Dermis microvascular lymphatic vessel endothelial cell (primary cell): ENCODE data around the gene DNAJB8. TPM values are rescaled to one million over a fixed set of nuclear protein-coding genes. Genes with fewer than 3 reads are reported as not detected.

Experiments used
- DNase-seq, 2 donors: peaks; one replicate each; pipeline versions ENCODE4 v3.0.0 to v3.0.0-alpha.2; 2010; ENCODE audit warnings: low read depth in 2 of 2
- total RNA-seq: library from RNA; depleted of rRNA; stranded (reverse); fragments of >200 nt; gene quantifications from 2 replicates; pipeline ENCODE4 v1.2.1, GENCODE V29; 2014

The DNAJB8 gene
- total RNA-seq, 1 donor from 2014 or later = not detected

DNA sequence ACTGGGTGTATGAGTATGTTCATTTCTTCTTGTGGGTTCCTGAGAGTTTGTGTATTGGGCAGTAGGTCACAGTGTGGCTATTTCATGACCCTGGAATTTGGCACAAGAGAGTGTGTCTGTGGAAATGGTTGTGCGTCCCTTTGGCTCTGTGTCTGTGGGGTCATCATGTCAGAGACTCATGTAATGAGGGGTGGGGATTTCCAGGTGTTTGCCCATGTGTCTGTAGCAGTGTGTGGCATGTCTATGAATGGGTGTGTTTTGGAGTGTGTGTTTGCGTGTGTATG is 27.6 kb upstream of the DNAJB8 start:
- DNase-seq = no peak

DNA sequence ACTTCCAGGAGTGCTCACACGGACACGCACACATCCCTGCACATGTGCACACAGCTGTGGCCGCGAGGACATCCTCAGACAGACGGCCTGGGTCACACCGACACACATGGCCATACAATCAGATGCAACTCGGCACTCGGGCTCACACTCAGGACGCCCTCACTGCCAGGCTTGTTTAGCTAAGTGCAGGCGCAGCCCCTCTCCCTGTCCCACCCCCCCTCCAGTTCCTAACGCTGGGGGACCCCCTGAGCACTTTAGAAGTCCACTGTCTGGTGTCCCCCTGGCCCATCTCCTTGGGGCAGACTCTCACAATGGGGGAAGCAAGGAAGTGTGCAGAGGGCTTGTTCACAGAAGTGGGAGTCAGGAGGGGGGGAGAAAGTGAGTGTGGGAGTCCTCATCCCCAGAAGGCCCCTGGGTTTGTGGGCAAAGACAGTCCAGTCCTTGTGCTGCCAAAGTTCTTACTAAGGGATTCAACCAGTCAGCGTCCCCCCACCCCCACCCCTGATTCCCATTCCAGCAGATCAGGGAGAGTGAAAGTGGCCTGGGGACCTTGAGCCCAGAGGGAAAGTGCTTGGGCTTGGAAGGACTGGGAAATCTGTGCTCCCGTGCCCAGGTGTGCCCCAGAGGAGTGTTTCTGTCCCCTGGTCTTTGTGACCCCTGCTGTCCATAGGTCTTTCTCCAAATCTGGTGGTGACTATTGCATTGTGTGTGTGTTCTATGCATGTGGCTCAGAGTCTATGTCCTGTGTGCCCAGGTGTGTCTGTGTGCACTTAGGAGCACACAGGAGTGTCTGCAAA is 27.1 kb upstream of the DNAJB8 start:
- no peak for DNase-seq

DNA sequence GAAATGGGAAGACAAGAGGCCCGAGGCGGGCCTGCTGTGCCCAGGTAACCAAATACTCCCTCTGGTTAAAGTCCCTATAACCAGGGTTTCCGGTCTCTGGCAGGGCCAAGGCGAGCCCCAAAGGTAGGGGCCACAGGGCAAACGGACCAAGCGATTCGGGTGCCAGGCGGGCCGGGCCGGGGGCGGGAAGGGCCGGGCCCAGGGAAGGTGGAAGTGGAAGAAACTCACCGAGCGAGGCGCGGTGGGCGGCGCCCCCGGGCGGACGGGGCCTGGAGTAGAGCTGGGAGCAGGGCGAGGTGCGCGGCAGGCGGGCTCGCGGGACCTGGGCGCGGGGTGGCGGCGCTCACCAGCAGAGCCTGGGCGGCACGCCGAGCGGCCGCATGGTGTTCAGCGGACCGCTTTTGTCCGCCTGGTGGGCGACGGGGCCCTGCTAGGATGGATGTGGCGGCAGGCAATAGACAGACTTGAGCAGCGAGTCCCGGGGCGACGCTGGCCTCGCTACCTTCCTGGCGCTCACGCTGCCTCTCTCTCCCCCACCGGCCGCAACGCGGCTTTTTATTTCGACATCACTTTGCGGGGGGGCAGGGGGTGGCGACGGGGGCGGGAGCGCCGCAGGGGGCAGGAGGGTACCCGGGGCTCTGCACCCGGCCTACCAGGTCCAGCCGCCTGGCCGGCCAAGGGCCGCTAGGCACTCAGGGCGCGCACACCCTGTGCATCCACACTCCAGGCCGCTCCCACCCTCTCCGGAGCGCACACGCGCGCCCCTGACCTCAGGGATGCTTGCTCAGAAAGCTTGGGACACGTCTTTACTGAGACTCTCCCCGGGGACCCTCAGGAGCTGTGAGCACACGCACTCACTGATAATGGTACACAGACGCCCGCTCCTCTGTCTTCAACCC is 26.2 kb upstream of the DNAJB8 start, which contains the start of gene GATA2:
TSS of gene GATA2 (minus strand) at position 531 of the 899 bp plus-strand sequence. CDS start 6,170 bp downstream, outside the sequence.
- peak in 1 of 2 donors; percentile 57 for DNase-seq

DNA sequence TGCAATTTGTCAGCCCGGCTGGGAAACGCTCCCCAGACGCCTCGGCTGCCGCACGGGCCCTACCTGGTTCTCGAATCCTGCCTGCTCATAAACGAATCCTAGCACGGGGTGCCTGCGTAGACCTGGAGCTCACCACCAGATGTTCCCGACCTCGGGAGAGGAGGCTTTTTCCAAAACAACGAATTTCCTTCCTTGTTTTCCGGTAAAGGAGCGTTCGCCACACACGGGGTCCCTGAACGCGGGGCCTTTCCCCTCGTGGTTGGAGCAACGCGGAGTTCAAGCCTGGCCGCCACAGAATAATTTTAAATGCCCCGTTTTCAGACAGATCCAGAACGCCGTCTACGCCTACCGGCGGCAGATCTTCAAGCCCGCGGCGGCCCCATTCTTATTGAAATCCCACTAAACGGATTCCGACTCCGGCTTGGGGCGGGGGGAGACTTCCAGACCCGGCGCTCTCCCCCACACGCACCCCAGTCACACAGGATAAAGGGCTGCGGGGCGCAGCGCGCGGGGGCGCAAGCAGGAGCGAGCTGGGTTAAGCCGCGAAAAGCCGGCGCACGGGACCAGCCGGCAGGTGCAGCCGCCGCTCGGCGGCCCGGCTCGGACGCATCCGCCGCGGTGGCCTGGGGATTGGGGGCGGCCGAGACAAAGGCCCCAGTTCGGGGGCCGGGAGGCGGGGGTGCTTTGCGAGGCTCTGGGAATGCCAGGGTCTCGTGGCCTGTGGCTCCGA is 25.4 kb upstream of the DNAJB8 start:
- peak in 1 of 2 donors; percentile 39 for DNase-seq

DNA sequence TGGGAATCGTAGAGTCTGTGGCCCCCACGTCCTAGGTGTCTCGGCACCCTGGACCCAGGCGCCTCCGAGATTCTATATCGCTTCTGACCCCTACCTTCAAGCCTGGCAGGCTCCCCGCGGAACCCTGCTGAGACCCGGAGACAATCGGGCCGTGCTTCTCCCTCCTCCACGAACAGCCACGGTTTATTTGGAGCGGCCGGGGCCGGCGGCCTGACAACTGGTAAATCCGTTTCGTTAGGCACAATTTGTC is 24.9 kb upstream of the DNAJB8 start:
- no peak for DNase-seq

DNA sequence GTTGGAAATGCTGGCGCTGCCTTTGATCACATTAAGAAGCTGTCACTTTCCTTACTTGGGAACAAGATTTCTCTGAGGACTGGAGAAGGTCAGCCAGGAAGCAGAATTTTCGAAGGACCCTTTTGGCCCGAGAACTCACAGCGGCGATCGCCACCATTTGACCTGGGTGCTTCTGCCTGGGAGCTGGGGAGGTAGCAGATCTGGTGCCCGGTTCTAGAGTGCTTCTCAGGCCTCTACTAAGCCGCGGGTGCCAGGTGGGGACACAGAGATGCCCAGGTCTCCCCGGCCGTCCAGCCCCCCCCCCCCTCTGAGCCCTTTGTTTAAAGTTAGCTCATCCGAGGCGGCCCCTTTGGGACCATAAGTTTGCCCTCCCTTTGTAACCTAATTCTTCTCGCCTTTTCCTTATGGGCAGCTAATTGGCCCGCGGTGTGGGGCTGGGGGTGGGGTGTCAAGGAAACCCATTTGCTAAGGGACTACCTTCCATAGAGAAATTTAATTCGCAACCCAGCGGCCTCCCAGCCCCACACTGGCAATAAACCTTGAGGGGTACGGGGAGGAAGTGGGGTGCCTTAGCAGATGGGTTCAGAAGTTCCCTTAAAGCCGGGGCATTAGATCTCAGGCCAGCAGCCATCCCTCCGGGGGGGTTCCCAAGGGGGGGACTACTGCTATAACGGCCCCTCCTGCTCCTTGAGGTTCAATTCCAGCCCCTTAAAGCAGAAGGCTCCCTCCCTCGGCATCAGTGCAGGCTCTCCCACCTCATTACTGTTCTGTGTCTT is 24.4 kb upstream of the DNAJB8 start:
- DNase-seq = peak in 1 of 2 donors; percentile 39

DNA sequence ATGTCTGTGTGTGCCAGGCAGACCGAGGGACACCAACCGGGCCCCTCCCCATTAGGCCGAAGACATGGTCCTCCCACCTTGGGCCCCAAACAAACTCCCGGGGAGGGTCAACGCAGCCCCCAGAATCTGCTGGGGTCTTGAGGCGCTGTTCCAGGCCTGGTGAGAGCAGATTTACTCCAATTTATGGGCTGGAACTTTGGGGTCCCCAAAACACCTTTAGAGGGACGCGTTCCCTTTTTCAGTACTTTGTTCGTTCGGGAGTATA is 23.9 kb upstream of the DNAJB8 start:
- DNase-seq = no peak

DNA sequence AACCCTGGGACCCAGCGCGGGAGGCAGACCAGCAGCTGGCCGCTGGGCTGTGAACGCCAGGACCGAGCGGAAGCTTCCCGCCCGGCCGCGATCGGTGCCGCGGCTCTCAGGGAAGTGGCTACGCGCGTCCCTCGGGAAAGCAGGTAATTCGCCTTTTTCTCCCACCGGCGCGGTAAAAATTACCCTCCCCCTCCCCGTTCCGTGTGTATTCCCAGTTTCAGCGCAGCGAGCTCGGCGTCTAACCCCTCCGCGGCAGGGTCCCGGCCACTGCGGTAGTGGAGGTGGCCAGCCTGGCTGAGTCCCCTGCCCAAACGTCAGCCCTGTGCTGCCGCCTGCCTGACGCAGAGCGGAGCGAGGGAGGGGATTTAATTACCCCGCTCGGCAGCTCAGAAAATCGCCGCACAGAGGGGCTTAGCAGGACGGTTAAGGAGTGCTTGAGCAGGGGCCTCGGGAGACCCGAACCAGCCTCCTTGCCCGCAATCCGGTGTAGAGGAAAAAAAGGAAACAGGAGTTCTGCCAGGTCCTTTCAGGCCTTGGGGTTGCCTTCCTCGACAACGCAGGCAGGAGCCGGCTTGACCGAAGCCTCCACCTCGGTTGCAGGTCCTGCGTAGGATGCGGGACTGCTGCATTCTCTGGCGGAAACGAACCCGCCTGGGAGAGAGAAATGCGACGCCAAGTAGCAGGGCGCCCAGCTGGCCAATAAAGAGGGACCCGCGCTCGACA is 23.4 kb upstream of the DNAJB8 start:
- DNase-seq = peak; percentile 48 to 78

DNA sequence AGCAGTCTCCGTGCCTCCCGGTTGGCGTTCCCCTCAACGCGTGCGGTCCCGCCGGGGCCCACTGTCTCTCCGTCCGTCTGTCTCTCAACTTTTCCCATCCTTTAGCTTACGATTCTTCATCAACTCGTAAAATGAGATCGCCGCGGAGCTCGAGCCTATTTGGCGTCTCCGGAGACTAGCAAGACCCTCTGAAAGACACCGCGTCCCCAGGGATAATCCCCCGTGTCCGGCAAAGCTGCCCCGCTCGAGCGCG is 22.9 kb upstream of the DNAJB8 start:
- no peak for DNase-seq

DNA sequence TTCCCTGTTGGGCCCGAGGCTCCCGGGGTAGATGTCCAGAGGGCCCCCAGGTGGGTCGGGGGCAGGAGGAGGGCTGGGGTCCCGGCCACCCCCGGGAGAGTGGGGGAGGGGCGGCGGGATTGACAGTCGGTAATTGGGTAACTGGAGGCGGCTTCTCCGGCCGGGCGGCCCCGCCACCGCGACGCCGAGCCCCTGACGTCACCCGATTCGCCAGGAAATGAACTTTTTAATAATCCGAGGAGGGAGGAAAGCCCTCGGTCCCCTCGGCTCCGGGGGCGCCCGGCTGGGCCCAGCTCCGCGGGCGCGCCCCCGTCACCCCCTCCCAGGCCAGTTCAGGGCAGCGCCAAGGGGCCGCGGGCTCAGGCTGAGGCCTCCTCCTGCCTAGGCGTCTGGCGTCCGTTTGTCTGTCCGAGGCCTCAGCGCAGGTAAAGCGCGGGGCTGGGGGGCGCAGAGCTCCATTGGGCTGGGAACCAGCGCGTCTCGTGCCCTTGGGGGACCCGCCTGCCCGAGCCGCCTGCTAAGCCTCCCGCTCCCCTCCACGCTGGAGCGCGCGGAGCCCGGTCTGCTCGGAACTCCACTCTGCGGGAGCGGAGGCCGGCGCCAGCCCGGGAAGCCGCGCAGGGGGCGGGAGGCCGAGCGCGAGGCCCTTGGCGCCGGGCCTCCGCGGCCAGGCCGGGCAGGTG is 22.4 kb upstream of the DNAJB8 start:
- DNase-seq = peak in 1 of 2 donors; percentile 80

DNA sequence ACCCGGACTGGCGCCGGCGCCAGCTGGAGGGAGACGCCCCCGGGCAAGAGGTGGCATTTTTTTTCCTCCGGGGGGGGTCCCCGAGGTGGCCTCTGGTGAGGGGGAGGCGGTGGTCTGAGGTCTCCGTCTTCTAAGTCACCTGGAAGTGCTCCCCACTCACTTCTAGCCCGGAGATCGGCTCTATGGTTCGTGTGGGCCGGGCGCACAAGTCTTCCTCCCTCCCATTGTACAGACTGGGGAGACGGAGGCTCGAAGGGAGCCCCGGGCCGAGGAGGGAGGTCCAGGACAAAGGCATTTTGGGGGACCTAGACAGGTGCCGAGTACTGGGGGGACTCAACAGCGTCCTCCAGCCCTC is 21.9 kb upstream of the DNAJB8 start:
- DNase-seq = peak in 1 of 2 donors; percentile 43

DNA sequence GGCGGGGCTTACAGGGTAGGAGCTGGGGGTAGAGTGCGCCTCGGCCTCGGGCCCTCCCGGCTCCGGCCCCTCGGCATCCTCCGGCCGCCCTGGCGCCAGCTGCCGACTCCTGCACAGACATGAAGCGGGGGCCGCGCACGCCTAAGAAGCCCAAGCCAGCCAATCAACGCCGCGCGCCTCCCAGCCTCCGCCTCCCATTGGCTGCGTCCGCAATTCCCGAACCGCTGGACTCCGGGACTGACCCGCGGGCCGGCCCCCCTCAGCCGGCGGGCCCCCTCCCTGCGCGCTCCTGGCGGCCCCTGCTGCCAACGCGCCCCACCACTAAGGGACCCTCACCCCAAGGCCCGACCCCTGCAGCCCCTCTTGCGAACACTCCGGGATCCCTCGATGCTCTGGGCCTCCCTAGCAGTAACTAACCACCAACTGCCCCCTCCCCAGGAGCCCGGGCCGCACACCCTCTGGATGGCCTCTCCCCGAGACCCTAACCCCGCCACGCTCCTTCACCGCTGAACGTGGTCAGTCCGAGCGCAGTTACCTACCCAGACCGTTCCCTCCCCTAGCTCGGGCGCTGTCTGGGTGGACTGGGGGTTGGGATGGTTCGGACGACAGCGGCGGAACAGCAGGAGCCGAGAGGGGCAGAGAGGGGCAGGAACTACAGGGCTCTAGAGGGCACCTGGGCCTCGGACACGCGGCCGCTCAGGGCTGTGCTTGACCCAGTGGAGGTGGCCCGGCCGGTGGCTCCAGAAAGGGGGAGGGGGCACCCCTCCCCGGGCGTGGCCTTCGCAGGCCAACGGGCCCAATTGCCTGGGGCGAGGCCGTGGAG is 21.3 kb upstream of the DNAJB8 start:
- DNase-seq = peak; percentile 78 to 97

DNA sequence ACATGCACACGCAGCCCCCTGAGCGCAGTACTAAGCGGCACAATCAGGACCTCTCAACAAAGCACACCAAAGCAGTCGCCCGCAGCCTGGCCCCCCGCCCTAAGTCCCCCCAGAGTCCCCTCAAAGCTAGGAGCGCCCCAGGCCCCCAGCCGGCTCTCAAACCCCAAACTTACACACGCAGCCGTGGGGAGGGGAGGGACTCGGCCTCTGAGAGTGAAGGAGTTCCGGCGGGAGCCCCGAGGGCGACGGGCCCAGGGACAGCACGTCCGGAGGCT is 20.8 kb upstream of the DNAJB8 start:
- DNase-seq = no peak

DNA sequence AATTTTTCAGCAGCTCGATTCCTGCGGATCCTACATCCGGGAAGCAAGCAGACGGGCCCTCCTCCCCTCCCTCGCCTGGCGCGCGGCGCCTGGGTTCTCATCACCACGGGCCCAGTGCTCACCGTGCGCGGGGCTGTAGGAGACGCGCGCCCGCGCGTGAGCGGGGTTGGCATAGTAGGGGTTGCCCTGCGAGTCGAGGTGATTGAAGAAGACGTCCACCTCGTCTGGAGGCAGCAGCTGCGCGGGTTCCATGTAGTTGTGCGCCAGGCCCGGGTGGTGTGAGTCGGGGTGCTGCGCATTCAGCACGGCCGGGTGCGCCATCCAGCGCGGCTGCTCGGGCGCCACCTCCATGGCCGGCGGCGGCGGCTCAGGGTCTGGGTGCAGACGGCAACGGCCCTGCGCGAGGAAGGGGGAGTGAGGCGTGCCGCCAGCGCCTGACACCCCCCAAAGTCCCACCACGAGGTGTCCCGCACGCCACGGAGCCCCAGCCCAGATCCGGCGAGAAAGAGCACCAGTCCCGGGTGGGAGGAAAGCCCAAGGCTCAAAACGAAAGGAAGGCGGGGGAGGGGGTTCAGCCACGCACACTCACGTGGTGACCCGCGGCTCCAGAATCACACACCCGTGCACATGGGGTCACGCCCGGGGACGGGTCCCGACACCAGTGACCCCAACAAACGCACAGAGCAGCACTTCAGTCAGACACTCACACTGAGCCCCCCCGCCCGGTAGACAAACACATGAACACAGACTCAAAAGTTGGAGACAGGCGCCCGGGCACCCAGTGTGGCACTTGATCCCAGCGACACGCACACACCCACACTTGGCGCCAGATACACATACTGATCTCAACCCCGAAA is 20.2 kb upstream of the DNAJB8 start:
- DNase-seq = peak in 1 of 2 donors; percentile 54

DNA sequence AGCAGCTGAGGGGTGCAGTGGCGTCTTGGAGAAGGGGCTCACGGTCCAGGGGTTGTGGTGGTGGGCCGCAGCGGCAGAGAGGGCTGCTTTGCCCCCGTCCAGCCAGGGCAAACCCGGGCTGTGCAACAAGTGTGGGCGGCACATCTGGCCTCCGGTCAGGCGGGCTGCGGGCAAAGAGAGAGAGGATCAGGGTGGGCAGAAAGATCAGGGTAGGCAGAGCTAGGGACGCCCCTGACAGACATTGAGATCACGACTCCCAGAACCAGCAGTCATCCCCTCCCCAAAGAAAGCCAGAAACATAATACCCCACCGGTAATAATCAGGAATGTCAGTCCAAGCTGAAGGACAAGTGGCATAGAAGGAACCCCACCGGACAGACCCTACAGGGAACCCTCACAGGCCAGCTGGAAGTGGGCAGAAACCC is 19.5 kb upstream of the DNAJB8 start:
- DNase-seq = no peak

DNA sequence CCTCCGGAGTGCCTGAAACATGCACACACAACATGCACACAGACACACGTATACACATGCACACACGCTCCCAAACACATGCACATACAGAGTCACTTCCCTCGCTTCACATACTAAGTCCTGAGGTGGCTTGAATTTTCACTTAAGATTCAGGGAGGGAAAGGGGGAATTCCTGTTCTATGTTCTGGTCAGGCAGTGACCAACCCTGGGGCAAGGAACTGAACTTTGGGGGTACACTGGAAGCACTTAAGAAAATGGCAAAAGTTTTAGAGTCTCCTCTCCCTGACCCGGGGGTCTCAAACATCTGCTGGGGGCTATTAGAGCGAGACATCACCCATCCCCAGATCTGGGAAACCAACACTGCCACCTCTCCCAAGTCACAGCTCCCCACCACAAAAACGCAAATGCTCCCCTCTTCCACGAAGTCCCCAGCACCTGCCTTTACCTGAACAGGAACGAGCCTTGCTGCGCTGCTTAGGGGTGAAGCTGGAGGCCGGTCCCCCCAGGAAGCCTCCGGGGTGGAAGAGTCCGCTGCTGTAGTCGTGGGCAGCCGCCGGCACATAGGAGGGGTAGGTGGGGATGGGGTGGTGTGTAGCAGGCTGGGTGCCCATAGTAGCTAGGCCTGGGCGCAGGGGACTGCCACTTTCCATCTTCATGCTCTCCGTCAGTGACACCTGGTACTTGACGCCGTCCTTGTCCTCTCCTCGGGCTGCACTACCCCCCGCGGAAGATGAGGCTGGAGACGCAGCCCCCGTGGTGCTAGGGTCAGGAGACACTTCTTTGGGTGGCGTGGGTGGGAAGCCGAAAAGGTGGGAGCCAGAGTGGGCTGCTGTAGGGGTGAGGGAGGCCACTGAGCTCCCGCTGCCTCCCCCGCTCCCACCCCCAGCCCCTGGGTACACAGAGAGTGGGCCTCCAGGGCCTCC is 18.9 kb upstream of the DNAJB8 start:
- peak in 1 of 2 donors; percentile 45 for DNase-seq

DNA sequence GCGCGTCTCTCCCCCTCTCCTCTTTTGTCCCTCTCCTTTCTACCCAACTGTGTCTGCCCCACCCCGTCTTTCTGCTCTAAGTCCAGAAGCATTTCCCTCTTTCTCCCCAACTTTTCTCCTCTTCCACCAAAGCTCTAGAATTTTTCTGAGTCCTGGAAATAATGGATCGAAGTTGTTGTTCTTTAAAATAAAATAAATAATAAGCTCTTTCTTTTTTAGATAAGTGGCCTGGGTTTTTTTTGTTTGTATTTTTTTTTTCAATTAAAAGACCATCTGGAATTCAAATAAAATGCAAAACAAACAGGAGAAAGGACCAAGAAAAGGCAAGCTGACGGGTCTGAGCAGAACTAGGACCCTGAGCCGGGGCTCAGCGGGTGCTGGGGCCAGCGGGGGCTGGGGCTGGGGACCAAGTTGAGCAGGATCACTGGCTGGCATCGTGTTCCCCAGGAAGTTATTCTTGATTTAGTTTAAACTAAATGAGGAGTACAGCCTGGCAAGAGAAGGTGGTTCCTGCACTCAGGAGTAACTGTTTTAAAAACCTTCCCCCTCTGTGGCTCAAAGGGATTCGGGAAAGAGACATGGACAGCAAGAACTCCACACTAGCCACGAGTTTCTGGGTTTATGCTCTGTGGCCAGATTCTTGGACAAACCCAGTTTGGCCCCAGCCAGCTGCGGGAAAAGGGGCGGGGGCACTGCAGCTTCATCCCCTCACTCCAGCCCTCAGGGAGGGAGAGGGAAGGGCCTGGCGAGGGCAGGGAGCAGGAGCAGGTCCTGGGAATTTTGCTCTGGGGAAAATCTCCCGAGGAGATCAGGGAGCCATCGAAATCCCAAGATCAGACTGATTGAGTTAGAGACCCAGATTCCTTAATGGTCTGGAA is 18.0 kb upstream of the DNAJB8 start:
- peak in 1 of 2 donors; percentile 54 for DNase-seq
